H1 (cell line): ENCODE data around the gene A4GALT.

Experiments used
- BACH1 ChIP-seq: IDR thresholded peaks from 2 replicates; pipeline ENCODE4 v1.6.1; 2012; ENCODE audit warnings: low read length, improper control_type of control experiment
- TF ChIP-seq, protein P1 (sequence below), 3 experiments: IDR thresholded peaks; 1 replicate in 2 of 3; 2 replicates in 1 of 3; pipeline versions ENCODE4 v1.5.1 to v1.6.1; 2011; ENCODE audit warnings: low read length in 3 of 3, mild to moderate bottlenecking in 3 of 3, inconsistent platforms in 2 of 3, low read depth in 1 of 3, moderate library complexity in 1 of 3; ENCODE audit not compliant: insufficient read depth in 1 of 3; ENCODE audit errors: control extremely low read depth in 1 of 3

DNA sequence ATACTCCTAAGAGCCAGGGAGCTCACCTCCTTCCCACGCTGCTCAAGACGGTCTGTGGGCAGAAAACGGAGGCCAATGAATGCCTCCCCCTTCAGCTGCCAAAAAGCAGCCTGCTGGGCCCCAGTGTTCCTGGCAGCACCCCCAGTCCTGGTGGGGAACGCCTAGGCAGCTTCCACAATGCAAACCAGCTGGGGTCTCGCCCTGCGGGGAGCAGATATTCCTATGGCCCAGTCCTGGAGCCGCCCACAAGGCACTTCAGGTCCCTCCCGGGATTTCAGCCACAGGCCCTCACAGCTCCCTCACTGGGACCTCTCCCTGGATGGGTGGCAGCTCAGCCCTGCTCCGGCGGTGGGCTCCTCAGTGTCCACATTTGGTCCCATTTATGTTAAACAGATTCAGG is 29.2 kb downstream of the A4GALT start:
- TF ChIP-seq BACH1 = no peak
- TF ChIP-seq, protein P1, sequence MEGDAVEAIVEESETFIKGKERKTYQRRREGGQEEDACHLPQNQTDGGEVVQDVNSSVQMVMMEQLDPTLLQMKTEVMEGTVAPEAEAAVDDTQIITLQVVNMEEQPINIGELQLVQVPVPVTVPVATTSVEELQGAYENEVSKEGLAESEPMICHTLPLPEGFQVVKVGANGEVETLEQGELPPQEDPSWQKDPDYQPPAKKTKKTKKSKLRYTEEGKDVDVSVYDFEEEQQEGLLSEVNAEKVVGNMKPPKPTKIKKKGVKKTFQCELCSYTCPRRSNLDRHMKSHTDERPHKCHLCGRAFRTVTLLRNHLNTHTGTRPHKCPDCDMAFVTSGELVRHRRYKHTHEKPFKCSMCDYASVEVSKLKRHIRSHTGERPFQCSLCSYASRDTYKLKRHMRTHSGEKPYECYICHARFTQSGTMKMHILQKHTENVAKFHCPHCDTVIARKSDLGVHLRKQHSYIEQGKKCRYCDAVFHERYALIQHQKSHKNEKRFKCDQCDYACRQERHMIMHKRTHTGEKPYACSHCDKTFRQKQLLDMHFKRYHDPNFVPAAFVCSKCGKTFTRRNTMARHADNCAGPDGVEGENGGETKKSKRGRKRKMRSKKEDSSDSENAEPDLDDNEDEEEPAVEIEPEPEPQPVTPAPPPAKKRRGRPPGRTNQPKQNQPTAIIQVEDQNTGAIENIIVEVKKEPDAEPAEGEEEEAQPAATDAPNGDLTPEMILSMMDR (IDR thresholded peaks at IDR 0.05; ENCODE audit: control extremely low read depth in 1 of 3, insufficient read depth in 1 of 3, low read depth in 1 of 3, low read length in 3 of 3) = no peak
